Esophagus (tissue), 2 donors: ENCODE data around the gene SYT12. TPM values are rescaled to one million over a fixed set of nuclear protein-coding genes. Genes with fewer than 3 reads are reported as not detected.

Experiments used
- H3K27ac ChIP-seq, 2 donors: one replicate each; pipeline ENCODE4 v1.5.1; 2013; ENCODE audit warnings: low read depth in 2 of 2, mild to moderate bottlenecking in 2 of 2, inconsistent platforms in 1 of 2, low read length in 1 of 2, moderate library complexity in 1 of 2
- H3K27me3 ChIP-seq, 2 donors: one replicate each; pipeline ENCODE4 v1.6.1; 2013; ENCODE audit warnings: low read length in 2 of 2, control low read depth in 1 of 2, mild to moderate bottlenecking in 1 of 2; ENCODE audit not compliant: insufficient read depth in 2 of 2, control insufficient read depth in 1 of 2
- H3K36me3 ChIP-seq, 2 donors: one replicate each; pipeline ENCODE4 v1.6.1; 2013; ENCODE audit warnings: low read length in 1 of 2; ENCODE audit not compliant: control insufficient read depth in 2 of 2, insufficient read depth in 2 of 2
- H3K4me1 ChIP-seq, 2 donors: one replicate each; pipeline ENCODE4 v1.6.1; 2013; ENCODE audit warnings: low read length in 1 of 2; ENCODE audit not compliant: control insufficient read depth in 2 of 2, insufficient read depth in 2 of 2
- H3K4me3 ChIP-seq, 2 donors: one replicate each; pipeline ENCODE4 v1.5.1; 2013; ENCODE audit warnings: low read length in 2 of 2, mild to moderate bottlenecking in 2 of 2, low read depth in 1 of 2, moderate library complexity in 1 of 2
- H3K9me3 ChIP-seq, 2 donors: one replicate each; pipeline ENCODE4 v1.6.1; 2013; ENCODE audit warnings: mild to moderate bottlenecking in 2 of 2, low read depth in 1 of 2, low read length in 1 of 2, moderate library complexity in 1 of 2; ENCODE audit not compliant: control insufficient read depth in 2 of 2, insufficient read depth in 1 of 2
- WGBS, 2 donors: extraction: QIAGEN DNeasy Blood & Tissue Kit; methylation state at CpG; one replicate each; pipeline ENCODE4 v1.1.7; 2013; 5-methylcytosine and 5-hydroxymethylcytosine counted together
- polyA plus RNA-seq, 2 donors: library from polyadenylated mRNA; stranded (reverse); fragments of 200-250 nt; gene quantifications; one replicate each; pipeline ENCODE4 v1.2.3, GENCODE V29; 2013
- donor health status: healthy with polysubstance abuse.
- donor health status: Bipolar disorder and iron deficiency.

The SYT12 gene
- under 1 TPM; 0.53 TPM for polyA plus RNA-seq

GRCh38 chr11:67022961-67023956, at the start of gene SYT12:
SYT12 (plus strand) TSS chr11:67023134; CDS start chr11:67030145, 7,011 bp downstream.
- Histone ChIP-seq H3K27ac (no peak within 1 kb of the TSS), H3K4me1 (peaks cover 3 to 15% of the 10 kb centered on the region in 2 donors), H3K4me3 (peak within 1 kb of the TSS; percentile 41 to 59), H3K9me3 (no peaks in the 10 kb centered on the region), H3K36me3 (no peaks in the 10 kb centered on the region), H3K27me3 (no peaks in the 10 kb centered on the region)
- WGBS, 2 donors, result 2 to 3% methylated on average over 97 to 118 of the region's 118 CpGs

- peaks cover 0 to 4% of the 10 kb centered on the region in 2 donors for H3K4me1 ChIP-seq
- H3K27me3 ChIP-seq, result no peaks in the 10 kb centered on the region
- no peak overlapping the region for H3K27ac ChIP-seq
- no peak overlapping the region for H3K4me3 ChIP-seq
- no peaks in the 10 kb centered on the region for H3K9me3 ChIP-seq
- 77 to 81% methylated on average over 8 of the region's 8 CpGs for WGBS, 2 donors
- no peaks in the 10 kb centered on the region for H3K36me3 ChIP-seq
These were observed 48.9 kb upstream of the SYT12 start for GRCh38 chr11:66973956-66974580.

GRCh38 chr11:66974724-66975404, 48.1 kb upstream of the SYT12 start, which contains the start of gene C11orf86:
C11orf86 (plus strand) TSS chr11:66975304; CDS start chr11:66975363, 59 bp downstream.
- Histone ChIP-seq H3K27ac (no peak within 1 kb of the TSS), H3K36me3 (no peaks in the 10 kb centered on the region), H3K27me3 (no peaks in the 10 kb centered on the region), H3K4me1 (peaks cover 0 to 4% of the 10 kb centered on the region in 2 donors), H3K4me3 (no peak within 1 kb of the TSS), H3K9me3 (no peaks in the 10 kb centered on the region)
- 86 to 89% methylated on average over 10 of the region's 10 CpGs for WGBS, 2 donors

- Histone ChIP-seq H3K4me3 (no peak overlapping the region), H3K27ac (no peak overlapping the region), H3K27me3 (no peaks in the 10 kb centered on the region), H3K9me3 (no peaks in the 10 kb centered on the region), H3K4me1 (peaks cover 0 to 4% of the 10 kb centered on the region in 2 donors), H3K36me3 (no peaks in the 10 kb centered on the region)
- WGBS, 2 donors, result 74 to 79% methylated on average over 11 of the region's 11 CpGs
These were observed 47.4 kb upstream of the SYT12 start for GRCh38 chr11:66975405-66976027.

GRCh38 chr11:66976028-66976467, 46.9 kb upstream of the SYT12 start:
- peaks cover 0 to 3% of the 10 kb centered on the region in 2 donors for H3K4me1 ChIP-seq
- WGBS, 2 donors, result 55 to 62% methylated on average over 9 of the region's 9 CpGs
- H3K4me3 ChIP-seq, result no peak overlapping the region
- no peaks in the 10 kb centered on the region for H3K27me3 ChIP-seq
- H3K27ac ChIP-seq, result no peak overlapping the region
- no peaks in the 10 kb centered on the region for H3K9me3 ChIP-seq
- H3K36me3 ChIP-seq, result no peaks in the 10 kb centered on the region

- H3K27ac ChIP-seq, result no peak overlapping the region
- no peaks in the 10 kb centered on the region for H3K36me3 ChIP-seq
- 82 to 84% methylated on average over 5 to 6 of the region's 6 CpGs for WGBS, 2 donors
- H3K4me1 ChIP-seq, result no peaks in the 10 kb centered on the region
- no peaks in the 10 kb centered on the region for H3K9me3 ChIP-seq
- H3K27me3 ChIP-seq, result no peaks in the 10 kb centered on the region
- no peak overlapping the region for H3K4me3 ChIP-seq
These were observed 46.0 kb upstream of the SYT12 start for GRCh38 chr11:66976925-66977324.

GRCh38 chr11:66978229-66978628, 44.7 kb upstream of the SYT12 start:
- 94 to 96% methylated on average over 2 of the region's 2 CpGs for WGBS, 2 donors
- Histone ChIP-seq H3K9me3 (no peaks in the 10 kb centered on the region), H3K4me3 (no peak overlapping the region), H3K4me1 (no peaks in the 10 kb centered on the region), H3K27me3 (no peaks in the 10 kb centered on the region), H3K36me3 (no peaks in the 10 kb centered on the region), H3K27ac (no peak overlapping the region)

GRCh38 chr11:66978717-66979116, 44.2 kb upstream of the SYT12 start:
- no peak overlapping the region for H3K4me3 ChIP-seq
- H3K36me3 ChIP-seq, result no peaks in the 10 kb centered on the region
- peaks cover 0 to 3% of the 10 kb centered on the region in 2 donors for H3K4me1 ChIP-seq
- peaks cover 0 to 2% of the 10 kb centered on the region in 2 donors for H3K9me3 ChIP-seq
- WGBS, 2 donors, result 96 to 97% methylated on average over 6 of the region's 6 CpGs
- H3K27ac ChIP-seq, result no peak overlapping the region
- no peaks in the 10 kb centered on the region for H3K27me3 ChIP-seq
